ENCODE results near the gene ACAP2.

Gene ACAP2

DNA sequence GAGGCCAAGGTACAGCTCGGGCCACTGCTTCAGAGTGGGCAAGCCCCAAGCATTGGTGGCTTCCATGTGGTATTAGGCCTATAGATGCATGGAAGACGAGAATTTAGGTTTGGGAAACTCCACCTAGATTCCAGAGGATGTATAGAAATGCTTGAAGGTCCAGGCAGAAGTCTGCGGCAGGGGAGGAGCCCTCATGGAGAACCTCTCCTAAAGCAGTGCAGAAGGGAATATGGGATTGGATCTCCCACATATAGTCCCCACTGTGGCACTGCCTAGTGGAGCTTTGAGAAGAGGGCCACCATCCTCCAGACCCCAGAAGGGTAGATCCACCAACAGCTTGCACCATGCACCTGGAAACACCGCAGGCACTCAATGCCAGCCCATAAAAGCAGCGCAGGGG is 123.8 kb downstream of the ACAP2 start:
- POLR2A ChIA-PET, result no interaction called here

DNA sequence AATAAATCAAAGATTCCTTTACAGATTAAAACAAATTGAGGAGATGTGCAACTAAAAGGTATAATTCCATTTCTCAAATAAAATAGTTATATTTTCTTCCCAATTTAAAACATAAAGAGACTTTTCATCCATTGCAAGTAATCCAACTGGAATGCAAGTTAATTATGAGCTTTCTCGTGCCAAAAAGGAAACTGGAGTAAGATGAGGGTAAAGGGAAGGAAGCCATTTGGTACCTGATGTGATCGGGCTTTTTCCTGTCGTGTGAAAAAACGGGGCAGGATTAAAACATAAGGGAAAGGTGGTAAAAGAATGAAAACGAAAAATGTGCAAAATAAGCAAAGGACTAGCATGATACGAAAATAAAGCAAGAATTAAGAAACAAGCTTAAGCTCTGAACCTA is 130.1 kb downstream of the ACAP2 start:
- TF ChIP-seq, protein P1, sequence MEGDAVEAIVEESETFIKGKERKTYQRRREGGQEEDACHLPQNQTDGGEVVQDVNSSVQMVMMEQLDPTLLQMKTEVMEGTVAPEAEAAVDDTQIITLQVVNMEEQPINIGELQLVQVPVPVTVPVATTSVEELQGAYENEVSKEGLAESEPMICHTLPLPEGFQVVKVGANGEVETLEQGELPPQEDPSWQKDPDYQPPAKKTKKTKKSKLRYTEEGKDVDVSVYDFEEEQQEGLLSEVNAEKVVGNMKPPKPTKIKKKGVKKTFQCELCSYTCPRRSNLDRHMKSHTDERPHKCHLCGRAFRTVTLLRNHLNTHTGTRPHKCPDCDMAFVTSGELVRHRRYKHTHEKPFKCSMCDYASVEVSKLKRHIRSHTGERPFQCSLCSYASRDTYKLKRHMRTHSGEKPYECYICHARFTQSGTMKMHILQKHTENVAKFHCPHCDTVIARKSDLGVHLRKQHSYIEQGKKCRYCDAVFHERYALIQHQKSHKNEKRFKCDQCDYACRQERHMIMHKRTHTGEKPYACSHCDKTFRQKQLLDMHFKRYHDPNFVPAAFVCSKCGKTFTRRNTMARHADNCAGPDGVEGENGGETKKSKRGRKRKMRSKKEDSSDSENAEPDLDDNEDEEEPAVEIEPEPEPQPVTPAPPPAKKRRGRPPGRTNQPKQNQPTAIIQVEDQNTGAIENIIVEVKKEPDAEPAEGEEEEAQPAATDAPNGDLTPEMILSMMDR (IDR thresholded peaks at IDR 0.05; ENCODE audit: control extremely low read depth, extremely low read depth, low read depth, missing control alignments), result no peak
- ChIA-PET CTCF (interaction anchor here (2.0 to 2.1 kb wide), 2 partner anchors 10 to 41 kb away, joined by 6 read pairs; partner anchors contain the start of gene XXYLT1), POLR2A (no interaction called here)
- DNase-seq (ENCODE audit: extremely low spot score), result no peak

More for the DNA sequence above, 123.8 kb downstream of the ACAP2 start:
- CTCF ChIA-PET, result no interaction called here
- TF ChIP-seq, protein P1 (IDR thresholded peaks at IDR 0.05; ENCODE audit: control extremely low read depth, extremely low read depth, low read depth, missing control alignments), result no peak
- no peak for DNase-seq (ENCODE audit: extremely low spot score)

DNA sequence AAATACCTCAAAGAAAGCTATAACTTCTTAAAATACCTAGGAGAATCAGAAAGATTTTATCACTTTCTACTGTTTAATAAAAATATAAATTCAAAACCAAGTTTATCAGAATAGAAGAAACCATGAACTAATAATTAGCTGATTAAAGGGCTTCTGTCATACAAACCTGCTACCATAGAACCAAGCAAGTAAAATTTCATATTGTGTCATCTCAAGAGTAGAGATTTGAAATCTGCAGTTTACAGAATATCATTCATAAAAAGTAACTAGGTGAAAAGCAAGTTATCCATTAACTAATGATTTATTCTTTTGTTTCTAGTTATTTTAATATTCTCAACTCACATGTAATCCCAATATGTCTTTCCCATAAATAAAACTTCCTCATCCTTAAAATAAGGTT is 135.1 kb downstream of the ACAP2 start:
- ChIA-PET CTCF (interaction anchor here (1.4 to 1.6 kb wide), 4 partner anchors 15 to 37 kb away, joined by 3 to 5 read pairs (median 3); partner anchors contain the start of gene XXYLT1), POLR2A (no interaction called here)

DNA sequence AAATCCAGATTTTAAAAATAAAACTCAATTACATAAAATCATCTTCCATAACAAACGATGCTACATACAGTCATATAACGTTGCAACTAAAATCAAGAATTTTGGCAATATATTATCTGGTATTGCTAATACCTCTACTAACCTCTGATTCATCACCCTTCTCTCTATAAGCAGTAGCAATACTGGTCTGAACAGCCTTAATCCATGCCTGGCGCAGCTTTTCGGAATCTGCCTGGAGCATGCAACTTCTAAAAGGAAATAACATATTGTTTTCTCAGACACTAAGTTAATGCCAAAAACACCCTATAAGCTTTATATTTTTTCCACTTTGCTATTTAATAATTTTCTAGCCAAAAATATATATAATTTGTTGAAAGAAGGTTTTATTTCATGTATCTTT is 136.5 kb downstream of the ACAP2 start:
- TF ChIP-seq, protein P1 (IDR thresholded peaks at IDR 0.05; ENCODE audit: control extremely low read depth, extremely low read depth, low read depth, missing control alignments), result no peak
- POLR2A ChIA-PET, result no interaction called here
- CTCF ChIA-PET, result interaction anchor here (1.5 to 1.6 kb wide), 2 partner anchors 14 to 36 kb away, joined by 3 to 5 read pairs; no protein-coding TSS in a partner anchor

More for the DNA sequence above, 135.1 kb downstream of the ACAP2 start:
- DNase-seq (ENCODE audit: extremely low spot score), result no peak
- TF ChIP-seq, protein P1 (IDR thresholded peaks at IDR 0.05; ENCODE audit: control extremely low read depth, extremely low read depth, low read depth, missing control alignments), result no peak

DNA sequence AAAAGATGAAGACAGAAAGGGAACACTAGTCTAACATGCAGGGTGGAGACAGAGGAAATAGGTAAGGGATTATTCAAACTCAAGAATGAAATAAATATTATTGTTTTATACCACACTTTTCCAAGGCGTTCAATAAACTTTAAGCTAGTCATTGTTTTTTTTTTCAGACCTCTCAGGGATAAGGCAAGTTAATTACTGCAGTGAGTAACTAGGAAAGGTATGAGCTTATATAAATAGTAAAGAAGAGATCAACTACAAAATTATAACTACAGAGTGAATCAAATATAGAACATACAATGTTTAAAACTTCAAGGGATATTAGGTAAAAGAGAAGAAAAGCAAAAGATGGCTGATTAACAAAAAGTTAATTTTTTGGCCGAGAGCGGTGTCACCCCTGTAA is 140.4 kb downstream of the ACAP2 start:
- TF ChIP-seq, protein P1 (IDR thresholded peaks at IDR 0.05; ENCODE audit: control extremely low read depth, extremely low read depth, low read depth, missing control alignments), result no peak
- DNase-seq (ENCODE audit: extremely low spot score), result no peak
- ChIA-PET POLR2A (no interaction called here), CTCF (interaction anchor here (0.9 to 1.9 kb wide), 8 partner anchors 9 to 620 kb away, joined by 3 to 10 read pairs (median 4); partner anchors contain the start of gene XXYLT1)

More for the DNA sequence above, 136.5 kb downstream of the ACAP2 start:
- no peak for DNase-seq (ENCODE audit: extremely low spot score)

DNA sequence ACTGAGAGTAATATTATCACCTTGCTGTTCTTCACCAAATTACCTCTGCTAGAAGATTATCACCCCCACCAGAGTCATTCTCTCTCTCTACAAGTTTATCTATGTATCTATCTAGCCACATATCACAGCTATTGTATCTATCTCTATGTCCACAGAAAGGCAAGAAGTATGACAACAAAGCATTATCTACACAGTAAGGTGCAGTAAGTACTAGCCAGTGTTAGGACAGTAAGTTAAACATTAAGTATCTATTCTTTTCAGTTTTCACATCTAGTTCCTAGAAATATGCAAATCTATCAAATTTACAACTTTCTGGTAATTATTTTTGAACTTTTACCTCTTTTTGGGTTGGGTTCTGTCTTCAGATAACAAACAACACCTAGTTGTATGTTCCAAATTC is 145.4 kb downstream of the ACAP2 start:
- ChIA-PET POLR2A (no interaction called here), CTCF (interaction anchor here (1.2 to 1.7 kb wide), 4 partner anchors 12 to 553 kb away, joined by 3 to 7 read pairs (median 4); partner anchors contain the start of gene XXYLT1)
- no peak for DNase-seq (ENCODE audit: extremely low spot score)
- TF ChIP-seq, protein P1 (IDR thresholded peaks at IDR 0.05; ENCODE audit: control extremely low read depth, extremely low read depth, low read depth, missing control alignments), result no peak
